GM18502 (cell line): Measurements from ENCODE around the gene WDR59.
"Not testable (repeated sequence)": the region's sequence is repeated elsewhere in the genome, so short reads cannot be mapped to it uniquely, and the experiment has no call there.

ENCODE experiments used
- ATAC-seq: cut with Tn5 transposase; IDR thresholded peaks from one replicate; pipeline ENCODE4 v1.9.1; 2021; ENCODE audit warnings: mild to moderate bottlenecking; ENCODE audit not compliant: unreplicated experiment, poor library complexity

WDR59 gene

GRCh38 chr16:74909665-74910064 lies 75.3 kb downstream of the WDR59 start:
- no peak for ATAC-seq

- not testable (repeated sequence) for ATAC-seq
These were observed 76.2 kb downstream of the WDR59 start for GRCh38 chr16:74908759-74909158.

- no peak for ATAC-seq
These were observed 80.8 kb downstream of the WDR59 start for GRCh38 chr16:74903901-74904678.

DNA sequence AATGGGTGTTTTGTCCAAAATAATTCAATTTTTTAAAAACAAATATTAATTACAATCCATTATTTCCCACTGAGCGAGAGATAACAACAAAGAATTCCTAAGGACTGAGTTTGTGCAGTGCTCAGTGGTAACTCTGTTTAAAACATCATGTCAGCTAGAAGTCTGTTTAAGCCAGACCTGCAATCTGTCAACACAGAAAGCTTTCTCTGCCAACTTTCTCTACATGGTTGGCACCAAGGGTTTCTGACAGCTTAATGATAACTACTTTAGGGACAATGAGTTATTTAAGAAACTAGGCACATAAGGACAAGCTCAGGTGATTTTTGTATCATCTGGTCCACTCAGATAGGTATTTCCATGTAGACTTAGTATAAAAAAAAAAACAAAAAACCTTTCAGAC lies 81.8 kb downstream of the WDR59 start:
- no peak for ATAC-seq

DNA sequence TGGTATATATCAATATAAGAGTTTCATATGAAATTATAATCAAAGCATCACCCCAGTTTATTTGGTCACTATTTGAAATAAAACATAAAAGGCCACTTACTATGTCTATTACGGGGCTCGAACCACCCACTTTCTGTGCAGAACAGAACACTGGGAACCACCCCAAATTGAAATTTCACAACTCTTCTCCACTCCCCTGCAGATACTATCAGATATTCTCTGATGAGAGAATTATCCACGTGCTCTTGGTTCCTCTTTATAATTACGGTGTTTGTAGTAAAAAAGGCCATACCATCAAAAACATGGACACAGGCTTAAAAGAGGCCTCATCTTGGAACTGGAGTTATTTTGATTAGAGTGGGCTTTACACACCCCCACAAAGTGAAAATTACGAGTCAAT lies 82.8 kb downstream of the WDR59 start:
- ATAC-seq: no peak

DNA sequence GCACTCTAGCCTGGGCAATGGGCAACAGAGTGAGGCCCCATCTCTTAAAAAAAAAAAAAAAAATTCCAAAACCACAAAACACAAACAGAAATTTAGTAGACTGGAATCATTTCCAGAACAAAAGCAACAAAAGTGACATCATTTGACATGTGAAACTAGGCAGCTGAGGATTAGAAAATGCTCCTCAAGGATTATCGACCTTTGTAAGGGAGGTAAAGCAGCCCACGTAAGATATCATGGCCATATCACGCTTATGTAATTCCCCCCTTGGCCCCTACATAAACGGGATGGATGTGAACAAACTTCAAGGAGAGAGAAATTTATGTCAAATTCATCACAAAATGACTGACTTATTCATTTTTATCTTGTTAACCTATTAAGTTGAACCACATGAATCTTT lies 83.3 kb downstream of the WDR59 start:
- no peak for ATAC-seq

- no peak for ATAC-seq
These were observed 85.1 kb downstream of the WDR59 start for GRCh38 chr16:74899816-74900215.

GRCh38 chr16:74898659-74899058 lies 86.3 kb downstream of the WDR59 start:
- no peak for ATAC-seq

- ATAC-seq: no peak
These were observed 88.2 kb downstream of the WDR59 start for GRCh38 chr16:74896389-74897370.

GRCh38 chr16:74893541-74893940 lies 91.4 kb downstream of the WDR59 start:
- ATAC-seq: no peak

DNA sequence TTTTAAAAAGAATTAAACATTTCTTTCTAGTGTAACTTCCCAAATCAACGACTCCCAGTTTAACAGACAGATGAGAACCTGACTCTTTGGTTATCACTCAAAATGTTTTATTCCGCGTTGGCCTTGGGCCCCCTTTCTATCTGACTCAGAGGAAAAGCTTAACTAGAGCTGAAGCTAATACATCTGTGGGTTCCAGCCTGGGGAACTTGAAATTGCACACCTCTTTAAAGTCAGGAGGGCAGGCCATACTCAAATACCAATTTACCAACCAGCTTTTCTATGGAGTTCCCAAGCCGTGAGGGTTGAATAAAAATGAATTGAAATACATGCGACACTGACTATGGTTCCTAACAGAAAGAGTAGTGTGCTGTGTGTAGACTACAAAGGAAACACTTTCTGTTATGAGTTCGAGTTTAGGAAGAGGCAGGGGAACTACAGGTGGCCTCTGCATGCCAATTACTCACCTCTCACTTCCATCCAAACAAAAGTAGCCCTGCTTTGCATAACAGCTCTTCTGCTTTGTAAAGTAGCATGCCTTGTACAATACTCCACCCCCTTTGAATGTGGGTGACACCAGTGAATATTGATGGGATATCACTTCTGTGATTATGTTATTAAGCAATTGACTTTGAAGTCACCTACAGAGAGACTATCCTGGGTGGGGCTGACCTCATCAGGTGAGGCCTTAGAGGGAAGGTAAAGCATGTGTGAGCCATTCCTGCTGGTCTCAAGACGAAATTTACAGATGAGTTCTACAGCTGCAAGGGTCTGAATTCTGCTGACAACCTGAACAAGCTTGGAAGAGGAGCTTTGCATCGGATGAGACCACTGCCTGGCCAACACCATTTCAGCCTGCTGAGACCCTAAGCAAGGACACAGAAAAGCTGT lies 92.1 kb downstream of the WDR59 start:
- ATAC-seq: peak; percentile 95

DNA sequence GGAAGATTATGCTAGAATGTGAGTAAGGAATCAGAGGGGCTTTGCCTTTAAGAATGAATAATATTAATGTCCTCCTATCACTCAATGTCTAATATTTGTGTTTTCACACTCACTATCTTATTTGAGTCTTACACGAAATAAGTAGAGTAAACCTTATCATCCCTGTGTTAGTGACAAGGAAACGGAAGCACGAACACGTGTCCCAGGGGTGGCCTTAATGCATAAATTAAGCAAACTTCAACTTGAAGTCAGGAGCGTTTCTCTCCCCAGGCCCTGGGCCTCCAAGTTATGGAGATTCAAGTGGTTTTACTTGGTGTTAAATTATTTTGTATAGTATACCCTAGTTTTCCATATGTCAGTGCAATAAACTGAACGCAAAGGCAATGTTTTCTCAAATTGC lies 96.0 kb downstream of the WDR59 start:
- no peak for ATAC-seq

DNA sequence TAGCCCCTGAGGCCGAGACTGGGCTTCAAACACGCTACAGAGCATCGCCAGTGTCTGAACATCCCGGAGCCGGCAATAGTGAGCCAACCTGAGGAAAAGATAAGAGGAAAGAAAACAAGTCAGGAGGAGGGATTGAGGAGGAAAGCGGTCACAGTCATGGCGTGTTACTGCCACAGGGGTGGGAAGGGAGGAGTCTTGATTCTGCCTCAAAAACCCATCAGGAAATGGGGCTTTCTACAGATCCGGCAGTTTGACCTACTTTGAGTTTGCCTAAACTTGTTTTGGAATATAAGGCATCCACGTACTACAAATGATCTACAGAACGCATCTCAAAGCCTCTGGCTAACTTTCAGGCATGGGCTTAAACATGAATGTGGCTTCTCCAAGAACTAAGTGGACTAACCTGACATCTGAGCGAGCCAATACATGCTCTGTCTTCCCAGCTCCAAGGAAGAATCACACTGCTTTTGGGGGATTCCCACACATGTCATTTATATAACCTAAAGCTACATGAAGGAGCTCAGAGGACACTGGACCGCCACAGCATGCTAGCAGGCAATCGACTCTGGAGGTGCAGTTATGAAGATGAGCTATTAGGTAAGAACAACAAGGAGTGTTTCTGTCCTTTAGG lies 96.6 kb downstream of the WDR59 start:
- ATAC-seq: no peak

- ATAC-seq: no peak
These were observed 97.8 kb downstream of the WDR59 start for GRCh38 chr16:74887084-74887483.

GRCh38 chr16:74877706-74878105 lies 107.2 kb downstream of the WDR59 start:
- ATAC-seq: no peak

- no peak for ATAC-seq
These were observed 109.9 kb downstream of the WDR59 start for GRCh38 chr16:74874912-74875546.

GRCh38 chr16:74874123-74874522 lies 110.8 kb downstream of the WDR59 start:
- no peak for ATAC-seq

- no peak for ATAC-seq
These were observed 112.6 kb downstream of the WDR59 start for GRCh38 chr16:74872302-74872701.

DNA sequence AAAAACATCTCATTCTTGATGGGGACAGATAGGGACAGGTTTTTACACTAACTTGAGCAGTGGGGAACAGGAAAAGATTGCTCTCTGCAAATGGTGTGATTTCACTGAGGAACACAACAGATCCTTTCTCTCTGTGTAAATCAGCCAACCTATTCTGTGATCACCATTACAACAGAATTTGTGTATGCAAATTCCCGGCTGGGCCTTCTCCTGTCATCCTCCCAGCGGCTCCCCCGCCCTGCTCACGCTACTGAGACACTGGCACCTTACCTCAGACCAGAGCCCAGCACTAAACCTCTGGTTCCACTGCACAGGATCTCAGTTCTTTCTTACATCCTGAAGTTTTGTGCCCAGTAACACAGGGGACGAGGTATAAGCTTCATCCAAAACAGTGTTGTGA lies 113.3 kb downstream of the WDR59 start:
- ATAC-seq: no peak
